Mammary epithelial cell (primary cell): Measurements from ENCODE around the gene CLEC16A.

Experiments
- CTCF ChIP-seq, 2 donors: IDR thresholded peaks in 1 of 2; conservative IDR thresholded peaks in 1 of 2; 2 replicates each; pipeline ENCODE4 v1.5.1; 2011 to 2012; ENCODE audit warnings: inconsistent platforms in 2 of 2, low read length in 2 of 2, mild to moderate bottlenecking in 2 of 2, control low read depth in 1 of 2, low read depth in 1 of 2; ENCODE audit not compliant: insufficient read depth in 1 of 2; ENCODE audit errors: extremely low read depth in 1 of 2
- EZH2 ChIP-seq: IDR thresholded peaks from 2 replicates; pipeline ENCODE4 v1.6.1; 2012; ENCODE audit warnings: low read length, inconsistent platforms, borderline replicate concordance

DNA sequence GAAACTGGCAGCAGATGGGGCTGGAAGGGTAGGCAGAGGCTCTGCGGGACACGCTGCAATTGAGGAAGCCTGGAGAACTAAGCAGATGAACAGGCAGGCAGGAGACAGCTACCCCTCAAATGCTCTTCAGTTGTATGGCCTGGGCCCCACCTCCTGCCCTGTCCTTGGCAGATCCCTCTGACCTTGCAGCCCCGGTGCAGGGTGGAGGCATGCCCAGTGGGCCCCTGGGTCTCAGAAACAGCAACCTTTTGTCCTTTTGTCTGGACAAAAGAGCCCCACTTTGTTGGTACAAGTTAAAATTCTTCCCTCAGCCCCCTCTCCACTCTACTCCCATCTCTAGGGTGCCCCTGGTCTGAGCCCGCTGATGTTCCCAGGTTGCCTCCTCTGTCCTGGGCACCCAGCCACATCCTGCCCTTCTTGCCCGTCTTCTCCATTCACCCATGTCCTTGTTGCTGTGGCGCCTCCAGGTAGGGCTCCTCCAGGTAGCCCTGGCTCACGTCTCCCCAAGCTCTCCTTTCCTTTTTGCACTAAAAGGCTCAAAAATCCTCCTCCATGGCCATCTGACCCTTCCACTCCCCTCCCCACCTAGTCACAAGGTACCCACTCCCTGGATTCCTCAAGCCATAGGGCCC lies 136.8 kb downstream of the CLEC16A start:
- no peak for TF ChIP-seq CTCF (conservative IDR thresholded peaks at IDR 0.05 in 1 of 2, IDR thresholded peaks at IDR 0.05 in 1 of 2; ENCODE audit: extremely low read depth in 1 of 2, insufficient read depth in 1 of 2, low read depth in 1 of 2, low read length in 2 of 2)
- TF ChIP-seq EZH2: no peak
